Measurements from ENCODE around the gene DLGAP1.
A peak's percentile ranks its signal among the peaks of the same experiment; 100 is the strongest.
"Not testable (repeated sequence)": the region's sequence is repeated elsewhere in the genome, so short reads cannot be mapped to it uniquely, and the experiment has no call there.

Gene DLGAP1

GRCh38 chr18:3710712-3711301 is 744.3 kb downstream of the DLGAP1 start:
- Histone ChIP-seq H3K9me3 (ENCODE audit: control insufficient read depth, insufficient read depth, low read length) (no peaks in the 10 kb centered on the region), H3K9ac (ENCODE audit: low read depth, low read length) (no peak overlapping the region), H3K36me3 (ENCODE audit: control insufficient read depth, insufficient read depth, low read length) (no peaks in the 10 kb centered on the region), H3K27ac (ENCODE audit: low read depth, low read length) (no peak overlapping the region), H3K4me3 (ENCODE audit: low read depth, low read length) (no peak overlapping the region), H3K4me1 (ENCODE audit: control insufficient read depth, insufficient read depth, low read length) (no peaks in the 10 kb centered on the region), H3K27me3 (ENCODE audit: control insufficient read depth, insufficient read depth, low read length) (no peaks in the 10 kb centered on the region)

- Histone ChIP-seq H3K36me3 (ENCODE audit: control insufficient read depth, insufficient read depth, low read length) (no peaks in the 10 kb centered on the region), H3K4me1 (ENCODE audit: control insufficient read depth, insufficient read depth, low read length) (no peaks in the 10 kb centered on the region), H3K9me3 (ENCODE audit: control insufficient read depth, insufficient read depth, low read length) (no peaks in the 10 kb centered on the region), H3K27me3 (ENCODE audit: control insufficient read depth, insufficient read depth, low read length) (no peaks in the 10 kb centered on the region), H3K4me3 (ENCODE audit: low read depth, low read length) (no peak overlapping the region), H3K9ac (ENCODE audit: low read depth, low read length) (no peak overlapping the region), H3K27ac (ENCODE audit: low read depth, low read length) (no peak overlapping the region)
Measured at GRCh38 chr18:3709205-3709604, 745.9 kb downstream of the DLGAP1 start.

- H3K36me3 ChIP-seq (ENCODE audit: control insufficient read depth, insufficient read depth, low read length) = no peaks in the 10 kb centered on the region
- no peaks in the 10 kb centered on the region for H3K9me3 ChIP-seq (ENCODE audit: control insufficient read depth, insufficient read depth, low read length)
- H3K4me3 ChIP-seq (ENCODE audit: low read depth, low read length) = no peak overlapping the region
- H3K27ac ChIP-seq (ENCODE audit: low read depth, low read length) = no peak overlapping the region
- no peaks in the 10 kb centered on the region for H3K27me3 ChIP-seq (ENCODE audit: control insufficient read depth, insufficient read depth, low read length)
- no peak overlapping the region for H3K9ac ChIP-seq (ENCODE audit: low read depth, low read length)
- H3K4me1 ChIP-seq (ENCODE audit: control insufficient read depth, insufficient read depth, low read length) = no peaks in the 10 kb centered on the region
Measured at GRCh38 chr18:3706279-3707097, 748.6 kb downstream of the DLGAP1 start.

GRCh38 chr18:3704556-3705344 is 750.4 kb downstream of the DLGAP1 start:
- no peaks in the 10 kb centered on the region for H3K9me3 ChIP-seq (ENCODE audit: control insufficient read depth, insufficient read depth, low read length)
- no peaks in the 10 kb centered on the region for H3K27me3 ChIP-seq (ENCODE audit: control insufficient read depth, insufficient read depth, low read length)
- H3K9ac ChIP-seq (ENCODE audit: low read depth, low read length) = no peak overlapping the region
- no peak overlapping the region for H3K4me3 ChIP-seq (ENCODE audit: low read depth, low read length)
- no peaks in the 10 kb centered on the region for H3K36me3 ChIP-seq (ENCODE audit: control insufficient read depth, insufficient read depth, low read length)
- no peaks in the 10 kb centered on the region for H3K4me1 ChIP-seq (ENCODE audit: control insufficient read depth, insufficient read depth, low read length)
- no peak overlapping the region for H3K27ac ChIP-seq (ENCODE audit: low read depth, low read length)

- Histone ChIP-seq H3K4me3 (ENCODE audit: low read depth, low read length) (no peak overlapping the region), H3K27ac (ENCODE audit: low read depth, low read length) (peak overlapping the region; percentile 5)
Measured at GRCh38 chr18:3703732-3704176, 751.4 kb downstream of the DLGAP1 start.

GRCh38 chr18:3699707-3700567 is 755.2 kb downstream of the DLGAP1 start:
- H3K4me3 ChIP-seq (ENCODE audit: low read depth, low read length); H3K27me3 ChIP-seq (ENCODE audit: control insufficient read depth, insufficient read depth, low read length); H3K36me3 ChIP-seq (ENCODE audit: control insufficient read depth, insufficient read depth, low read length); H3K4me1 ChIP-seq (ENCODE audit: control insufficient read depth, insufficient read depth, low read length); H3K9me3 ChIP-seq (ENCODE audit: control insufficient read depth, insufficient read depth, low read length); H3K9ac ChIP-seq (ENCODE audit: low read depth, low read length); H3K27ac ChIP-seq (ENCODE audit: low read depth, low read length): not testable (repeated sequence)

More at GRCh38 chr18:3703732-3704176, 751.4 kb downstream of the DLGAP1 start:
- H3K9me3 ChIP-seq (ENCODE audit: control insufficient read depth, insufficient read depth, low read length) = no peaks in the 10 kb centered on the region
- H3K27me3 ChIP-seq (ENCODE audit: control insufficient read depth, insufficient read depth, low read length) = no peaks in the 10 kb centered on the region
- no peaks in the 10 kb centered on the region for H3K36me3 ChIP-seq (ENCODE audit: control insufficient read depth, insufficient read depth, low read length)
- H3K4me1 ChIP-seq (ENCODE audit: control insufficient read depth, insufficient read depth, low read length) = no peaks in the 10 kb centered on the region
- no peak overlapping the region for H3K9ac ChIP-seq (ENCODE audit: low read depth, low read length)

- not testable (repeated sequence) for H3K9me3 ChIP-seq (ENCODE audit: control insufficient read depth, insufficient read depth, low read length); H3K9ac ChIP-seq (ENCODE audit: low read depth, low read length); H3K36me3 ChIP-seq (ENCODE audit: control insufficient read depth, insufficient read depth, low read length); H3K4me3 ChIP-seq (ENCODE audit: low read depth, low read length); H3K27me3 ChIP-seq (ENCODE audit: control insufficient read depth, insufficient read depth, low read length); H3K27ac ChIP-seq (ENCODE audit: low read depth, low read length); H3K4me1 ChIP-seq (ENCODE audit: control insufficient read depth, insufficient read depth, low read length)
Measured at GRCh38 chr18:3694030-3694778, 760.9 kb downstream of the DLGAP1 start.

GRCh38 chr18:3693410-3693809 is 761.7 kb downstream of the DLGAP1 start:
- Histone ChIP-seq H3K4me3 (ENCODE audit: low read depth, low read length) (no peak overlapping the region), H3K27me3 (ENCODE audit: control insufficient read depth, insufficient read depth, low read length) (no peaks in the 10 kb centered on the region), H3K27ac (ENCODE audit: low read depth, low read length) (no peak overlapping the region), H3K4me1 (ENCODE audit: control insufficient read depth, insufficient read depth, low read length) (peaks cover 17% of the 10 kb centered on the region), H3K36me3 (ENCODE audit: control insufficient read depth, insufficient read depth, low read length) (no peaks in the 10 kb centered on the region), H3K9ac (ENCODE audit: low read depth, low read length) (no peak overlapping the region), H3K9me3 (ENCODE audit: control insufficient read depth, insufficient read depth, low read length) (no peaks in the 10 kb centered on the region)

- H3K36me3 ChIP-seq (ENCODE audit: control insufficient read depth, insufficient read depth, low read length) = no peaks in the 10 kb centered on the region
- H3K27ac ChIP-seq (ENCODE audit: low read depth, low read length) = no peak overlapping the region
- peaks cover 17% of the 10 kb centered on the region for H3K4me1 ChIP-seq (ENCODE audit: control insufficient read depth, insufficient read depth, low read length)
- no peak overlapping the region for H3K9ac ChIP-seq (ENCODE audit: low read depth, low read length)
- no peaks in the 10 kb centered on the region for H3K27me3 ChIP-seq (ENCODE audit: control insufficient read depth, insufficient read depth, low read length)
- no peaks in the 10 kb centered on the region for H3K9me3 ChIP-seq (ENCODE audit: control insufficient read depth, insufficient read depth, low read length)
- H3K4me3 ChIP-seq (ENCODE audit: low read depth, low read length) = no peak overlapping the region
Measured at GRCh38 chr18:3692691-3693090, 762.4 kb downstream of the DLGAP1 start.

GRCh38 chr18:3692113-3692621 is 762.9 kb downstream of the DLGAP1 start:
- Histone ChIP-seq H3K36me3 (ENCODE audit: control insufficient read depth, insufficient read depth, low read length) (no peaks in the 10 kb centered on the region), H3K9ac (ENCODE audit: low read depth, low read length) (no peak overlapping the region), H3K4me1 (ENCODE audit: control insufficient read depth, insufficient read depth, low read length) (peaks cover 17% of the 10 kb centered on the region), H3K27me3 (ENCODE audit: control insufficient read depth, insufficient read depth, low read length) (no peaks in the 10 kb centered on the region), H3K27ac (ENCODE audit: low read depth, low read length) (no peak overlapping the region), H3K4me3 (ENCODE audit: low read depth, low read length) (no peak overlapping the region), H3K9me3 (ENCODE audit: control insufficient read depth, insufficient read depth, low read length) (no peaks in the 10 kb centered on the region)

Data from HUES48 (cell line).